ENCODE results near the gene PHRF1. TPM values are rescaled to one million over a fixed set of nuclear protein-coding genes. Genes with fewer than 3 reads are reported as not detected.

The PHRF1 gene
- total RNA-seq, 4 donors from 2014 or later = 5.0 to 45.8 (median 24.1) TPM

DNA sequence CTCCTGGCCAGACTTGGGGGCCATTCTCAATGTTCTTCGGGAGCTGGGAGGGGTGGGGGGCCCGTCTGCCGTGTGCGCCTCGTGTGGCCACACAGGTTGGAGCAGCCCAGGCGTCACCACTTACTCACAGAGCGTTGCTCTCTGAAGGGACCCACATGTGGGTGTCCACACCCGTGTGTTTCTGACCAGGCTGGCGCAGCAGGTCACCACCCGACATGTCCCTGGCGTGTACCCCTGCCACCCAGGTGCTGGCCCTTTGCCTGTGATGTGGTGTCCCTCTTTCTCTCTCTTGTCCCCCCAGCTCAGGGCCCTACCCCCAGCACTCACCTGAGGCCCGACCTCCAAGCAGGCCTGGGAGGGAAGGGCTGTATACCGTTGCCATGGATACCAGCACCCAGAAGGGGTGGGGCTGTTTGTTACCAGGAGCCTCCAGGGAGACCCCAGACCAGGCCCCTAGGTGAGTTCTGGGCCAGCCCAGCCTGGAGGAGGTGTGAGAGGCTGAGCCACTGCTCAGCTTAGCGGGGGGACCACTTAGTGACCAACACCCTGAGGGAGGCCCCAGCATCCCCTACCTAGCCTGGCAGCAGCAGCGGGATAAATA, 17.1 kb upstream of the PHRF1 start:
- Histone ChIP-seq H3K4me3 (no peak overlapping the region), H3K4me1 (peaks cover 0 to 22% of the 10 kb centered on the region in 2 donors), H3K27me3 (peaks cover 5 to 14% of the 10 kb centered on the region in 2 donors), H3K27ac (no peak overlapping the region), H3K9me3 (no peaks in the 10 kb centered on the region), H3K36me3 (no peaks in the 10 kb centered on the region)
- intact Hi-C loops (cut with DNase I; ENCODE audit: low total_unique reads) = loop anchor here (5.0 kb wide), 1 partner anchor 163 kb away; no protein-coding TSS in a partner anchor
- TF ChIP-seq, protein P1, sequence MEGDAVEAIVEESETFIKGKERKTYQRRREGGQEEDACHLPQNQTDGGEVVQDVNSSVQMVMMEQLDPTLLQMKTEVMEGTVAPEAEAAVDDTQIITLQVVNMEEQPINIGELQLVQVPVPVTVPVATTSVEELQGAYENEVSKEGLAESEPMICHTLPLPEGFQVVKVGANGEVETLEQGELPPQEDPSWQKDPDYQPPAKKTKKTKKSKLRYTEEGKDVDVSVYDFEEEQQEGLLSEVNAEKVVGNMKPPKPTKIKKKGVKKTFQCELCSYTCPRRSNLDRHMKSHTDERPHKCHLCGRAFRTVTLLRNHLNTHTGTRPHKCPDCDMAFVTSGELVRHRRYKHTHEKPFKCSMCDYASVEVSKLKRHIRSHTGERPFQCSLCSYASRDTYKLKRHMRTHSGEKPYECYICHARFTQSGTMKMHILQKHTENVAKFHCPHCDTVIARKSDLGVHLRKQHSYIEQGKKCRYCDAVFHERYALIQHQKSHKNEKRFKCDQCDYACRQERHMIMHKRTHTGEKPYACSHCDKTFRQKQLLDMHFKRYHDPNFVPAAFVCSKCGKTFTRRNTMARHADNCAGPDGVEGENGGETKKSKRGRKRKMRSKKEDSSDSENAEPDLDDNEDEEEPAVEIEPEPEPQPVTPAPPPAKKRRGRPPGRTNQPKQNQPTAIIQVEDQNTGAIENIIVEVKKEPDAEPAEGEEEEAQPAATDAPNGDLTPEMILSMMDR (IDR thresholded peaks at IDR 0.05) = no peak
- TF ChIP-seq POLR2A (IDR thresholded peaks at IDR 0.05) = no peak
- DNase-seq = no peak

DNA sequence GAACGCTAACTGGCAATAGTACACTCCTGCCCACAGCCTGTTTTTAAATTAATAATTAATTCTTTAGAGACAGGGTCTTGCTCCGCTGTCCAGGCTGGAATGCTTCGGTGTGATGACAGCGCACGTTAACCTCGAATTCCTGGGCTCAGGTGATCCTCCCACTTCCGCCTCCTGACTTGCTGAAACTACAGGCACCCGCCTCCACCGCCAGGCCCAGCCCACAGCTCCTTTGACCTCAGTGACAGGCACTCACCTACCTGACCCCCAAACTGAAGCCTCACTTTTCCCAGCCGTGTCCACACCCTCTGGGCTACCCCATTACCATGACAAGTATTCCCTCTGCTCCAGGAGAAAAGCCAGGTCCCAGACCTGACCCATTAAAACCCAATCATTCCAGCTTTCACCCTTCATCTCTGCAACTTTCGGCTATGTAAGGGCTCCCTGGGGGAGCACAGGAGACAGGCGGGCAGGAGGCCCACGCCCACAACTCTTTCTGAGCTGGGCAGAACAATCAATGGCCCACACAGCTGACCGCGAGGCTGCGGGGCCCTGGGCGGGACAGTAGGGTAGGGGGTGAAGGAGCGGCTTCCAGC, 16.5 kb upstream of the PHRF1 start:
- Histone ChIP-seq H3K36me3 (no peaks in the 10 kb centered on the region), H3K27ac (no peak overlapping the region), H3K27me3 (peaks cover 0 to 8% of the 10 kb centered on the region in 2 donors), H3K9me3 (no peaks in the 10 kb centered on the region), H3K4me1 (peaks cover 0 to 17% of the 10 kb centered on the region in 2 donors), H3K4me3 (peak overlapping the region; percentile 46 to 76)
- no peak for DNase-seq
- intact Hi-C loops (cut with DNase I; ENCODE audit: low total_unique reads) = loop anchor here (5.0 kb wide), 1 partner anchor 162 kb away; no protein-coding TSS in a partner anchor
- TF ChIP-seq POLR2A (IDR thresholded peaks at IDR 0.05) = no peak
- TF ChIP-seq, protein P1 (IDR thresholded peaks at IDR 0.05) = no peak

- Histone ChIP-seq H3K27me3 (peaks cover 0 to 3% of the 10 kb centered on the region in 2 donors), H3K36me3 (no peaks in the 10 kb centered on the region), H3K4me1 (peaks cover 0 to 12% of the 10 kb centered on the region in 2 donors), H3K27ac (peak within 1 kb of the TSS in 1 of 2 donors; percentile 20), H3K4me3 (peak within 1 kb of the TSS; percentile 46 to 76), H3K9me3 (no peaks in the 10 kb centered on the region)
- TF ChIP-seq, protein P1 (IDR thresholded peaks at IDR 0.05) = peak in 1 of 4 experiments; percentile 15
- TF ChIP-seq POLR2A (IDR thresholded peaks at IDR 0.05) = peak in 1 of 2 donors; percentile 45
- peak; percentile 85 to 87 for DNase-seq
- intact Hi-C loops (cut with DNase I; ENCODE audit: low total_unique reads) = no loop called here
These were observed 15.7 kb upstream of the PHRF1 start, which contains the start of the genes LMNTD2 and RASSF7 for GRCh38 chr11:560305-561147. Gene LMNTD2 (minus strand): TSS chr11:560738. CDS start chr11:560716, 22 bp downstream. Gene RASSF7 (plus strand): TSS chr11:560970. CDS start chr11:561769, 799 bp downstream.

GRCh38 chr11:561148-562003, 14.9 kb upstream of the PHRF1 start:
- intact Hi-C loops (cut with DNase I; ENCODE audit: low total_unique reads) = no loop called here
- Histone ChIP-seq H3K36me3 (no peaks in the 10 kb centered on the region), H3K9me3 (no peaks in the 10 kb centered on the region), H3K27me3 (no peaks in the 10 kb centered on the region), H3K4me3 (peak overlapping the region; percentile 28 to 76), H3K4me1 (peaks cover 0 to 6% of the 10 kb centered on the region in 2 donors), H3K27ac (peak overlapping the region in 1 of 2 donors; percentile 20)
- DNase-seq = no peak
- no peak for TF ChIP-seq POLR2A (IDR thresholded peaks at IDR 0.05)
- TF ChIP-seq, protein P1 (IDR thresholded peaks at IDR 0.05) = no peak
